Tibial nerve (tissue), 4 donors: Measurements from ENCODE around the gene ZNF362.

Experiments
- EP300 ChIP-seq, 2 donors: sonication (generic); formaldehyde crosslinking; IDR thresholded peaks; one replicate each; pipeline ENCODE4 v1.6.1; 2017; ENCODE audit warnings: antibody characterized with exemption in 2 of 2, mild to moderate bottlenecking in 1 of 2
- POLR2A ChIP-seq, 2 donors: fragments of 450-650 bp; IDR thresholded peaks; one replicate each; pipeline ENCODE4 v1.6.1; 2017; ENCODE audit warnings: antibody characterized with exemption in 2 of 2, mild to moderate bottlenecking in 2 of 2, moderate library complexity in 2 of 2
- TF ChIP-seq, protein P1 (sequence below), 5 experiments: fragments of 200-600 bp in 3 of 5; fragments of 450-650 bp in 2 of 5; sonication (generic) in 3 of 5; IDR thresholded peaks; one replicate each; pipeline ENCODE4 v1.5.1; 2016 to 2019; ENCODE audit warnings: antibody characterized with exemption in 5 of 5, mild to moderate bottlenecking in 3 of 5, moderate library complexity in 2 of 5

DNA sequence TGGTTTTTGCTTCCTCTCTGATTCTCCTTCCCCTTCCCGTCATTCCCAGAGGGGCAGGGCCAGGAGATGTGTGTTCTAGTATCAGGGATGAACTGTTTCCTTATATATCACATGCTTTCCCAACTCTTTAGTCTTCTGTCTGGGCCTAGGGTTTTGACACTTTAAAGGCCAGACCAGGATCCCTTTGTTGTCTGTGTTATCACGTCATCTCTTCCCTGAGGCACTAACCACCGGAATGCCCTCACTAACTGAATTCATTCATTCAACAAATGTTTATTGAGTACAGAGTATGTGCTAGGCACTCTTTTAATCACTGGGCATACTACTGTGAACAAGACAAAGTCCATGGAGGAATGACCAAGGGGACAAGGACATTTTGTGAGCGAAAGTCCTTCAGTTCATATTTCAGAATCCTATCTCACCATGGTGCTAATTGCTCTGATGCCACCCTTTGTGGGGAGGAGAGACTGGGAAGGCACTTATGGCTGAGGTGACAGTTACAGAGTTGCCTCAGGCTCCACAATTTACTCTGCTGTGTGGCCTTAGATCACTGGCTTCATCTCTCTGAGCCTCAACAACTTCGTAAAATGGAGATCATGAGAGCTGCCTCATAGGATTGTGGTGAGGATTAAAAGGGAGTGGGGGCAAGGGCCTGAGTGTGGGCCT, 12.0 kb upstream of the ZNF362 start:
- TF ChIP-seq, protein P1, sequence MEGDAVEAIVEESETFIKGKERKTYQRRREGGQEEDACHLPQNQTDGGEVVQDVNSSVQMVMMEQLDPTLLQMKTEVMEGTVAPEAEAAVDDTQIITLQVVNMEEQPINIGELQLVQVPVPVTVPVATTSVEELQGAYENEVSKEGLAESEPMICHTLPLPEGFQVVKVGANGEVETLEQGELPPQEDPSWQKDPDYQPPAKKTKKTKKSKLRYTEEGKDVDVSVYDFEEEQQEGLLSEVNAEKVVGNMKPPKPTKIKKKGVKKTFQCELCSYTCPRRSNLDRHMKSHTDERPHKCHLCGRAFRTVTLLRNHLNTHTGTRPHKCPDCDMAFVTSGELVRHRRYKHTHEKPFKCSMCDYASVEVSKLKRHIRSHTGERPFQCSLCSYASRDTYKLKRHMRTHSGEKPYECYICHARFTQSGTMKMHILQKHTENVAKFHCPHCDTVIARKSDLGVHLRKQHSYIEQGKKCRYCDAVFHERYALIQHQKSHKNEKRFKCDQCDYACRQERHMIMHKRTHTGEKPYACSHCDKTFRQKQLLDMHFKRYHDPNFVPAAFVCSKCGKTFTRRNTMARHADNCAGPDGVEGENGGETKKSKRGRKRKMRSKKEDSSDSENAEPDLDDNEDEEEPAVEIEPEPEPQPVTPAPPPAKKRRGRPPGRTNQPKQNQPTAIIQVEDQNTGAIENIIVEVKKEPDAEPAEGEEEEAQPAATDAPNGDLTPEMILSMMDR (IDR thresholded peaks at IDR 0.05): no peak
- no peak for TF ChIP-seq POLR2A (IDR thresholded peaks at IDR 0.05)
- no peak for TF ChIP-seq EP300 (IDR thresholded peaks at IDR 0.05)
